ENCODE results near the gene HNF1A. TPM values are rescaled to one million over a fixed set of nuclear protein-coding genes. Genes with fewer than 3 reads are reported as not detected.

Gene HNF1A
- total RNA-seq, 1 donor from 2014 or later: 15.1 TPM

GRCh38 chr12:120994589-120995337, 16.4 kb downstream of the HNF1A start:
- Mint-ChIP-seq H3K27ac (no peak overlapping the region), H3K4me3 (ENCODE audit: low read depth) (no peak overlapping the region), H3K9me3 (ENCODE audit: low read depth) (no peaks in the 10 kb centered on the region), H3K36me3 (ENCODE audit: insufficient read depth) (peaks cover 28% of the 10 kb centered on the region), H3K27me3 (no peaks in the 10 kb centered on the region), H3K4me1 (ENCODE audit: low read depth) (peaks cover 6% of the 10 kb centered on the region)
- TF ChIP-seq CTCF (IDR thresholded peaks at IDR 0.05; ENCODE audit: unreplicated experiment): no peak
- no peak for DNase-seq (ENCODE audit: low spot score, unreplicated experiment)

- H3K4me1 Mint-ChIP-seq (ENCODE audit: low read depth): peaks cover 4% of the 10 kb centered on the region
- H3K9me3 Mint-ChIP-seq (ENCODE audit: low read depth): no peaks in the 10 kb centered on the region
- H3K27me3 Mint-ChIP-seq: no peaks in the 10 kb centered on the region
- H3K4me3 Mint-ChIP-seq (ENCODE audit: low read depth): no peak overlapping the region
- no peak for TF ChIP-seq CTCF (IDR thresholded peaks at IDR 0.05; ENCODE audit: unreplicated experiment)
- H3K27ac Mint-ChIP-seq: no peak overlapping the region
- H3K36me3 Mint-ChIP-seq (ENCODE audit: insufficient read depth): peaks cover 28% of the 10 kb centered on the region
- no peak for DNase-seq (ENCODE audit: low spot score, unreplicated experiment)
Observed at GRCh38 chr12:120996133-120996746, 17.9 kb downstream of the HNF1A start.

GRCh38 chr12:120997448-120997847, 19.1 kb downstream of the HNF1A start:
- Mint-ChIP-seq H3K27ac (no peak overlapping the region), H3K9me3 (ENCODE audit: low read depth) (no peaks in the 10 kb centered on the region), H3K4me3 (ENCODE audit: low read depth) (no peak overlapping the region), H3K27me3 (no peaks in the 10 kb centered on the region), H3K36me3 (ENCODE audit: insufficient read depth) (peaks cover 31% of the 10 kb centered on the region), H3K4me1 (ENCODE audit: low read depth) (peaks cover 4% of the 10 kb centered on the region)
- TF ChIP-seq CTCF (IDR thresholded peaks at IDR 0.05; ENCODE audit: unreplicated experiment): no peak
- DNase-seq (ENCODE audit: low spot score, unreplicated experiment): no peak

- Mint-ChIP-seq H3K4me1 (ENCODE audit: low read depth) (no peaks in the 10 kb centered on the region), H3K27ac (no peak overlapping the region), H3K36me3 (ENCODE audit: insufficient read depth) (peaks cover 28% of the 10 kb centered on the region), H3K4me3 (ENCODE audit: low read depth) (no peak overlapping the region), H3K9me3 (ENCODE audit: low read depth) (no peaks in the 10 kb centered on the region), H3K27me3 (no peaks in the 10 kb centered on the region)
- no peak for TF ChIP-seq CTCF (IDR thresholded peaks at IDR 0.05; ENCODE audit: unreplicated experiment)
- DNase-seq (ENCODE audit: low spot score, unreplicated experiment): no peak
Observed at GRCh38 chr12:120998435-120998834, 20.1 kb downstream of the HNF1A start.

- Mint-ChIP-seq H3K36me3 (ENCODE audit: insufficient read depth) (peaks cover 32% of the 10 kb centered on the region), H3K4me3 (ENCODE audit: low read depth) (no peak overlapping the region), H3K27ac (no peak overlapping the region), H3K27me3 (no peaks in the 10 kb centered on the region), H3K4me1 (ENCODE audit: low read depth) (no peaks in the 10 kb centered on the region), H3K9me3 (ENCODE audit: low read depth) (no peaks in the 10 kb centered on the region)
- TF ChIP-seq CTCF (IDR thresholded peaks at IDR 0.05; ENCODE audit: unreplicated experiment): no peak
- no peak for DNase-seq (ENCODE audit: low spot score, unreplicated experiment)
Observed at GRCh38 chr12:120999191-121000120, 21.1 kb downstream of the HNF1A start.
